ENCODE data around the gene CUX1. TPM values are rescaled to one million over a fixed set of nuclear protein-coding genes. Genes with fewer than 3 reads are reported as not detected.

Gene CUX1
- total and polyA plus RNA-seq, 2 donors (not counting 1 experiment from before 2014, with no cell fraction given): 10.8 to 86.5 TPM

DNA sequence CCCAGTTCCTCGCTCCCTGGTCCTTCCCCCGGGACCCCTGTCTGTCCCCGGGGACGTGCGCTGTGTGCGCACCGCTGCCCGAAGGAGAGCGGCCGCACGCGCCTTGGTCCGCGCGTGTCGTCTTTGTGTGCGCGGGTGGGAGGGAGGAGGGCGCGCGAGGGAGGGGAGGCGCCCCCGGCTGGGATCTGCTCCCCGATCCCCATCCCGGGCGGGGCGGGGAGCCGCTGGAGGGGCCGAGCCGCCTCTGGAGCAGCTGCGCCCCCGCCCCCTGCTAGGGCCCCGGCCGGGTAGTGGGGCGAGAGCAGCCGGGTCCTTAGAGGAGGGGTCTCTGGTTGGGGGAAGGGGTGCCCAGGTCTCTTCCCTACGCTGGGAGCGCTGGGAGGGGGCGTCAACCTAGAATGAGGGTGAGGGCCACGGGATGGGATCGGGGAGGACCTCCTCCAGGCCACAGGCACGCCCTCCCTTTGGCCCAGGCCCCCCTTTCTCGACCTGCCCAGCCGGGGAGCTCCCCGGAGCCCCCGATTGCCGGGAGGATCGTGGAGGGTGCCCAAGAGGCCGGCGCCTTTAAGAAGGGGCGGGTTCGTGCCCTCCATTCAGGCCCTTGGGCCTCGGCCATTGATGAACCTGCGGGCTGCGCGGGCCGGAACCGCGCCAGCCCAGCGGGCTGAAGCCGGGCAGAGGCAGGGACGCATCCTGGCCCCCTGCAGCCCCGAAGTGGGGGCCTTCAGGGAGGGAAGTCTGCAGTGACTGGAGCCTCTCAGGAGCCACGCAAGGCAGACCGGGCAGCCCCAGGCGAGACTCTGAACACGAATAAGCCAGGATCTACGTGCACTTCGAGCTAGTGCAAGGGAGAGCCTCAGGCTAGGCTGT, 469.9 kb downstream of the CUX1 start:
- TF ChIP-seq, protein P1, sequence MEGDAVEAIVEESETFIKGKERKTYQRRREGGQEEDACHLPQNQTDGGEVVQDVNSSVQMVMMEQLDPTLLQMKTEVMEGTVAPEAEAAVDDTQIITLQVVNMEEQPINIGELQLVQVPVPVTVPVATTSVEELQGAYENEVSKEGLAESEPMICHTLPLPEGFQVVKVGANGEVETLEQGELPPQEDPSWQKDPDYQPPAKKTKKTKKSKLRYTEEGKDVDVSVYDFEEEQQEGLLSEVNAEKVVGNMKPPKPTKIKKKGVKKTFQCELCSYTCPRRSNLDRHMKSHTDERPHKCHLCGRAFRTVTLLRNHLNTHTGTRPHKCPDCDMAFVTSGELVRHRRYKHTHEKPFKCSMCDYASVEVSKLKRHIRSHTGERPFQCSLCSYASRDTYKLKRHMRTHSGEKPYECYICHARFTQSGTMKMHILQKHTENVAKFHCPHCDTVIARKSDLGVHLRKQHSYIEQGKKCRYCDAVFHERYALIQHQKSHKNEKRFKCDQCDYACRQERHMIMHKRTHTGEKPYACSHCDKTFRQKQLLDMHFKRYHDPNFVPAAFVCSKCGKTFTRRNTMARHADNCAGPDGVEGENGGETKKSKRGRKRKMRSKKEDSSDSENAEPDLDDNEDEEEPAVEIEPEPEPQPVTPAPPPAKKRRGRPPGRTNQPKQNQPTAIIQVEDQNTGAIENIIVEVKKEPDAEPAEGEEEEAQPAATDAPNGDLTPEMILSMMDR (IDR thresholded peaks at IDR 0.05): no peak
- no peak for TF ChIP-seq EZH2 (IDR thresholded peaks at IDR 0.05; ENCODE audit: borderline replicate concordance, insufficient read depth, low read depth, low read length, poor library complexity, severe bottlenecking)
- Histone ChIP-seq H3K79me2 (ENCODE audit: control insufficient read depth, insufficient read depth, low read length) (peaks cover 65% of the 10 kb centered on the region), H4K20me1 (ENCODE audit: control insufficient read depth, insufficient read depth, low read length, poor library complexity, severe bottlenecking) (peaks cover 61% of the 10 kb centered on the region), H3K27me3 (replicated peaks in 1 of 4; ENCODE audit: control extremely low read depth in 1 of 4, control insufficient read depth in 3 of 4, insufficient read depth in 4 of 4, low read length in 3 of 4) (no peaks in the 10 kb centered on the region), H3K9ac (ENCODE audit: low read length) (peak overlapping the region; percentile 84), H2AFZ (ENCODE audit: insufficient read depth, low read depth, low read length, poor library complexity, severe bottlenecking) (peak overlapping the region; percentile 72), H3K27ac (ENCODE audit: low read length in 2 of 2) (peak overlapping the region; percentile 36 to 69), H3K36me3 (replicated peaks in 1 of 2; ENCODE audit: control extremely low read depth in 1 of 2, control insufficient read depth in 1 of 2, extremely low read depth in 1 of 2, insufficient read depth in 2 of 2, low read length in 1 of 2) (no peaks in the 10 kb centered on the region), H3K4me2 (replicated peaks; ENCODE audit: low read depth, low read length, poor library complexity, severe bottlenecking) (peak overlapping the region; percentile 88), H3K9me3 (ENCODE audit: control extremely low read depth in 1 of 3, control insufficient read depth in 2 of 3, insufficient read depth in 1 of 3, low read length in 2 of 3) (no peaks in the 10 kb centered on the region), H3K4me3 (ENCODE audit: control extremely low read depth in 1 of 5, extremely low read depth in 1 of 5, insufficient read depth in 1 of 5, low read depth in 2 of 5, low read length in 4 of 5) (peak overlapping the region; percentile 24 to 97 (median 90)), H3K4me1 (ENCODE audit: control insufficient read depth in 2 of 2, insufficient read depth in 2 of 2, low read length in 2 of 2) (peaks cover 62 to 76% of the 10 kb centered on the region in 2 donors)
- under 1% methylated on average over 68 of the region's 69 CpGs for WGBS (ENCODE audit: insufficient coverage)
- H3K27ac Mint-ChIP-seq: peak overlapping the region; percentile 89
- peak overlapping the region; percentile 89 for H3K4me3 Mint-ChIP-seq
- CTCF ChIA-PET: interaction anchor here (0.6 to 7.4 kb wide), 16 partner anchors 9 to 163 kb away, joined by 3 to 75 read pairs (median 3); no protein-coding TSS in a partner anchor
- peaks cover 70% of the 10 kb centered on the region for H3K4me1 Mint-ChIP-seq
- H3K27me3 Mint-ChIP-seq: no peaks in the 10 kb centered on the region
- peak; percentile 61 for ATAC-seq (ENCODE audit: low read depth)
- DNase-seq: peak; percentile 67
- intact Hi-C loops (cut with micrococcal nuclease): loop anchor here (1.0 to 5.0 kb wide), 3 partner anchors 20 to 175 kb away; partner anchors contain the start of genes ALKBH4 and LRWD1
- POLR2A ChIA-PET: interaction anchor here (0.5 to 6.1 kb wide), 12 partner anchors 10 to 163 kb away, joined by 3 to 126 read pairs (median 4); partner anchors contain the start of gene PRKRIP1
- H3K9me3 Mint-ChIP-seq (ENCODE audit: insufficient read depth): no peaks in the 10 kb centered on the region
